ENCODE measurements around the gene ZMYM3. TPM values are rescaled to one million over a fixed set of nuclear protein-coding genes. Genes with fewer than 3 reads are reported as not detected.
"Not testable (repeated sequence)": the region's sequence is repeated elsewhere in the genome, so short reads cannot be mapped to it uniquely, and the experiment has no call there.

ZMYM3 gene
- polyA plus RNA-seq, 4 donors: 3.5 to 33.6 (median 5.7) TPM

DNA sequence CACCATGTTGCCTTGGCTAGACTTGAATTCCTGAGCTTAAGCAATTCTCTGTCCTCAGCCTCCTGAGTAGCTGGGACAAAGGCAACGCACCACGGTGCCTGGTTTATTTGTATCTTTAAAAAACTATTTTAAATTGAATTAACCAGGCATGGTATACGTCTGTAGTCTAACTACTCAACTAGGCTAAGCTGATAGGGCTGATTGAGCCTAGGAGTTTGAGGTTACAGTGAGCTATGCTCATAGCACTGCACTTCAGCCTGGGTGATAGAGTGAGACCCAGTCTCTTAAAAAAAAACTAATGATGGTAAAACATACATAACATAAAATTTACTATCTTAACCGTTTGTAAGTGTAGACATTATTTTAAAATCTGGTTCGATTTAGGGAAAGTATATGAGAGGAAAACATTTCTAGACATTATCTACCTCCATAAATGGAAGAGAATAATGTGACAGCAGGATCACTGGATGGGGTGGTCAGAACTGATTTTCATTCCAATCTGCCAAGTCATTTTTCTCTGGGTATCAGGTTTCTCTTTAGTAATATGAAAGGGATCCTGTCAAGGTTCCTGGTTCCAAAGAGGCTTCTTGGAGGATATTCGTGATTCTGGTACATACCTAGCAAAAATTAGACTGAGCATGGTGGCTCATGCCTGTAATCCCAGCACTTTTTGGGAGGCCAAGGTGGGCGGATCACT lies 38.9 kb upstream of the ZMYM3 start:
- whole genome bisulfite sequencing, 3 donors: 83 to 91% (median 89%) methylated on average over 7 of the region's 7 CpGs

DNA sequence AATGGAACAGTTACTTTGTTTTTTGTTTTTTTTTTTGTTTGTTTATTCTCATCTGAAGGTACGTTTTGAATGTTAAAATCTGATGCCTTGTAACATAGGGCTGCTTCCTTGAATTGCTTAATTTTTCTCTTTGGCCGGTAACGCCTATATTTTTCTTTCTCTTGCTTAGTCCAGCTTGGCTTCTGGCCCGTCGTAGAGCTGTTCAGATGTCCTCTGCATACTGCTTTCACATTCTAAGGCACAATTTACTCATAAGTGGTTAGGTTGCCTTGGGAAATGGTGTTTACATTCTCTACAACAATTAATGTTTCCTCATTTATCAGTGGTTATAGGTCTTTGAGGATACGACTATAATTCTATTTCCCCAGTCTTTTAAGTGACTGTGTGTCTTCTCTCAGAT lies 37.4 kb upstream of the ZMYM3 start:
- Histone ChIP-seq H3K9me3 (ENCODE audit: control insufficient read depth in 2 of 2, insufficient read depth in 1 of 2, low read depth in 1 of 2, low read length in 1 of 2) (no peaks in the 10 kb centered on the region), H3K36me3 (ENCODE audit: control insufficient read depth in 3 of 3, insufficient read depth in 2 of 3, low read depth in 1 of 3, low read length in 3 of 3) (peaks cover 2 to 49% (median 3%) of the 10 kb centered on the region in 3 donors), H3K27me3 (ENCODE audit: control insufficient read depth in 3 of 3, insufficient read depth in 3 of 3, low read length in 3 of 3) (no peaks in the 10 kb centered on the region), H3K27ac (ENCODE audit: low read depth in 1 of 3, low read length in 2 of 3) (no peak overlapping the region), H3K4me1 (ENCODE audit: control insufficient read depth in 3 of 3, insufficient read depth in 2 of 3, low read depth in 1 of 3, low read length in 2 of 3) (no peaks in the 10 kb centered on the region), H3K4me3 (ENCODE audit: low read depth in 1 of 3, low read length in 3 of 3) (no peak overlapping the region)
- FAIRE-seq (no peak), DNase-seq (no peak)
- 55 to 74% (median 71%) methylated on average over 6 of the region's 6 CpGs for WGBS, 3 donors

More for the DNA sequence above, 38.9 kb upstream of the ZMYM3 start:
- FAIRE-seq: no peak
- H3K4me1 ChIP-seq (ENCODE audit: control insufficient read depth in 3 of 3, insufficient read depth in 2 of 3, low read depth in 1 of 3, low read length in 2 of 3): no peaks in the 10 kb centered on the region
- no peaks in the 10 kb centered on the region for H3K9me3 ChIP-seq (ENCODE audit: control insufficient read depth in 2 of 2, insufficient read depth in 1 of 2, low read depth in 1 of 2, low read length in 1 of 2)
- DNase-seq: no peak
- H3K27me3 ChIP-seq (ENCODE audit: control insufficient read depth in 3 of 3, insufficient read depth in 3 of 3, low read length in 3 of 3): no peaks in the 10 kb centered on the region
- H3K27ac ChIP-seq (ENCODE audit: low read depth in 1 of 3, low read length in 2 of 3): no peak overlapping the region
- H3K36me3 ChIP-seq (ENCODE audit: control insufficient read depth in 3 of 3, insufficient read depth in 2 of 3, low read depth in 1 of 3, low read length in 3 of 3): peaks cover 4 to 50% (median 5%) of the 10 kb centered on the region in 3 donors
- H3K4me3 ChIP-seq (ENCODE audit: low read depth in 1 of 3, low read length in 3 of 3): no peak overlapping the region

DNA sequence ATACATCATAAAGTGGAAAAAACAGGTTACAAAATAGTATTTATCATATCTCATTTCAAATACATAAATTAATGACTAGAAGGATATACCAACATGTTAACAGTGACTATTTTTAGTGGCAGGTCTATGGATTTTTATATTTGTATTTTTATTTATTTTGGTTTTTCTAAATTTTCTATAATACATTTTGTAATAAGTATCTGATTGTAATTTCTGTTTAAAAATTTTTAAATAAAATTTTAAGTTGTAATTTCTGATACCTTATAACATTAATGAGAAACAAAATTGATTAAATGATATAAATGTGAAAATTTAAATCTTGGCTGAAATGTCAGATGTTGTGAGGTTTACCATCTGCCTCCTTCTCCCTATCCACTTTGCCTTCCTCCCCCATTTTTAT lies 32.0 kb upstream of the ZMYM3 start:
- FAIRE-seq: no peak

DNA sequence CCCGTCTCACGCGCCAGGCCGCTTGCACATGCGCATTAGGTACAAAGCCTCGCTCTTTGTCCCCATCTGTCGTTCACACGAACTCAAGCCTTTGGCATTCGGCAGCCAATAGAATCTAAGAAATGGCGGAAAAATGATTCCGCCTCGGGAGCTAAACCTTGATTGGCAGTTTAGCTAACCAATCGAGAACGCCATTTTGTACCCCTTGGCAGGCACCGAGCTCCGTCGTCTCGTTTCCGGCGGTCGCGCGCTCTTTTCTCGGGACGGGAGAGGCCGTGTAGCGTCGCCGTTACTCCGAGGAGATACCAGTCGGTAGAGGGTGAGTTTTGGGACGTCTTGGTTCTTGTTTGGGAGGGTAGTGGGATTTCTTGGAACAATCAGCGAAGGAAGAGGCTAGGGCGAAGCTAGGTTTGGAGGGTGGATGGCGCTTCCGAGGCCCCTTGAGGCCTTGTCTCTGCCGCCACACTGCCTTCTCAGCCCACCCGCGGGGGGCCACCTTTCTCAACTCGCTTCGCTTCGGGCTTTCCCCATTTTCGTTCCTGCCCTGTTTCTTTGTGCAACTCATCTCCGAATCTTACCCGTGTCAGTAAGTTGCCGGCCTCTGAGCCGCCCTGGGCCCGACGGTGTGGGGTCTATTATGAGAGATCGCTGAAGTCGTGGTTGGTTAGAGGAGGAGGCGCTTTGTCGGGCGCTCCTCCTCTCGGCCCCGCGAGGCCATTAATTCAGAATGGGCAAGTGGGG lies 29.6 kb upstream of the ZMYM3 start, which contains the start of gene NONO:
TSS of gene NONO (plus strand) at position 233 of the 741 bp plus-strand sequence. CDS start 7,003 bp downstream, outside the sequence.
- Histone ChIP-seq H3K27ac (ENCODE audit: low read depth in 1 of 3, low read length in 2 of 3) (peak within 1 kb of the TSS; percentile 57 to 97 (median 95)), H3K27me3 (ENCODE audit: control insufficient read depth in 3 of 3, insufficient read depth in 3 of 3, low read length in 3 of 3) (no peaks in the 10 kb centered on the region), H3K36me3 (ENCODE audit: control insufficient read depth in 3 of 3, insufficient read depth in 2 of 3, low read depth in 1 of 3, low read length in 3 of 3) (peaks cover 0 to 6% (median 0%) of the 10 kb centered on the region in 3 donors), H3K4me3 (ENCODE audit: low read depth in 1 of 3, low read length in 3 of 3) (peak within 1 kb of the TSS; percentile 45 to 94 (median 59)), H3K4me1 (ENCODE audit: control insufficient read depth in 3 of 3, insufficient read depth in 2 of 3, low read depth in 1 of 3, low read length in 2 of 3) (no peaks in the 10 kb centered on the region), H3K9me3 (ENCODE audit: control insufficient read depth in 2 of 2, insufficient read depth in 1 of 2, low read depth in 1 of 2, low read length in 1 of 2) (no peaks in the 10 kb centered on the region)
- no peak for FAIRE-seq
- DNase-seq: peak; percentile 96 to 98
- whole genome bisulfite sequencing, 3 donors: 0 to 32% (median 9%) methylated on average over 44 to 57 of the region's 57 CpGs

More for the DNA sequence above, 32.0 kb upstream of the ZMYM3 start:
- H3K27me3 ChIP-seq (ENCODE audit: control insufficient read depth in 3 of 3, insufficient read depth in 3 of 3, low read length in 3 of 3): no peaks in the 10 kb centered on the region
- no peaks in the 10 kb centered on the region for H3K9me3 ChIP-seq (ENCODE audit: control insufficient read depth in 2 of 2, insufficient read depth in 1 of 2, low read depth in 1 of 2, low read length in 1 of 2)
- peak overlapping the region in 1 of 3 donors; percentile 3 for H3K4me3 ChIP-seq (ENCODE audit: low read depth in 1 of 3, low read length in 3 of 3)
- no peak overlapping the region for H3K27ac ChIP-seq (ENCODE audit: low read depth in 1 of 3, low read length in 2 of 3)
- H3K36me3 ChIP-seq (ENCODE audit: control insufficient read depth in 3 of 3, insufficient read depth in 2 of 3, low read depth in 1 of 3, low read length in 3 of 3): peaks cover 0 to 15% (median 0%) of the 10 kb centered on the region in 3 donors
- DNase-seq: no peak
- no peaks in the 10 kb centered on the region for H3K4me1 ChIP-seq (ENCODE audit: control insufficient read depth in 3 of 3, insufficient read depth in 2 of 3, low read depth in 1 of 3, low read length in 2 of 3)

DNA sequence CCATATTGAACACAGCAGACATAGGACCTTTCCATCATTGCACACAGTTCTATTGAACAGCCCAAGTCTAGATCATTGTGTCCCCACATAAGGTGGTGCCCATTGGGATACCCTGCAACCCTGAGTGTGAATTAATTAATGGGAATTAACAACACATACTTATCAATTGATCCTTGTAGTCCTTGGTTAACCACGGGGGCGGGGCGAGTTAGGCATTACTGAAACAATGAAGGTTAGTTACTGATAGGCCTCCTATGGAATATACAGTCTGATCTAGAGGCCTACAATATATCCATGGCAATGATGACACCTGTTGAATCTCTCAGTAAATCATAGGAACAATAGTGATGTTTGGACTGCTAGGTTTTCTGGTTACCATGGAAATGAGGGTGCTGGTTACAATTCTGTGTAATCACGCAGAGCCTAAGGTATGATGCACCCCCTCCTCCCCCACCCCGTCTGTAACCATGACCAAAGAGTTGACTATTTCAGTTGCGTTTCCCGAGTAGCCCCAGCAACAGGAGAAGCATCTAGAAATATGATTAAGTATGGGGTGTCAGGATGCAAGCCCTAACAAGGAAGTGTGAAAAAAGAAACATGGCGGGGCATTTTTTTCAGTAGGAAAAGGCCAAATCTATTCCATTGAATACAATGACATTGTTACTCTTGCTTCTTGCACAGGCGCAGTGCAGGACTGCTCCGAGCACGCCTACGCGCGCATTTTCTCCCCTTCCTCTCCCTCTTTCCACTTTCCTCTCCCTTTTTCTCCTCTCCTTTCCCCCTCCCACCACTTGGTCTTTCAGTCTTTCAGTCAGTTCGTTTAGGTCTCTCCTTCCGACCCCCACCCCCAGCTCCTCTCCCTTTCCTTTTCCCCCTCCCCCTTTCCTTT lies 28.8 kb upstream of the ZMYM3 start:
- H3K9me3 ChIP-seq (ENCODE audit: control insufficient read depth in 2 of 2, insufficient read depth in 1 of 2, low read depth in 1 of 2, low read length in 1 of 2): no peaks in the 10 kb centered on the region
- WGBS, 3 donors: 18 to 44% (median 19%) methylated on average over 16 of the region's 16 CpGs
- no peaks in the 10 kb centered on the region for H3K27me3 ChIP-seq (ENCODE audit: control insufficient read depth in 3 of 3, insufficient read depth in 3 of 3, low read length in 3 of 3)
- DNase-seq: peak in 1 of 2 donors; percentile 7
- no peak for FAIRE-seq
- peak overlapping the region; percentile 15 to 48 (median 43) for H3K4me3 ChIP-seq (ENCODE audit: low read depth in 1 of 3, low read length in 3 of 3)
- H3K4me1 ChIP-seq (ENCODE audit: control insufficient read depth in 3 of 3, insufficient read depth in 2 of 3, low read depth in 1 of 3, low read length in 2 of 3): no peaks in the 10 kb centered on the region
- H3K36me3 ChIP-seq (ENCODE audit: control insufficient read depth in 3 of 3, insufficient read depth in 2 of 3, low read depth in 1 of 3, low read length in 3 of 3): peaks cover 0 to 6% (median 0%) of the 10 kb centered on the region in 3 donors
- peak overlapping the region in 2 of 3 donors; percentile 85 to 95 for H3K27ac ChIP-seq (ENCODE audit: low read depth in 1 of 3, low read length in 2 of 3)

DNA sequence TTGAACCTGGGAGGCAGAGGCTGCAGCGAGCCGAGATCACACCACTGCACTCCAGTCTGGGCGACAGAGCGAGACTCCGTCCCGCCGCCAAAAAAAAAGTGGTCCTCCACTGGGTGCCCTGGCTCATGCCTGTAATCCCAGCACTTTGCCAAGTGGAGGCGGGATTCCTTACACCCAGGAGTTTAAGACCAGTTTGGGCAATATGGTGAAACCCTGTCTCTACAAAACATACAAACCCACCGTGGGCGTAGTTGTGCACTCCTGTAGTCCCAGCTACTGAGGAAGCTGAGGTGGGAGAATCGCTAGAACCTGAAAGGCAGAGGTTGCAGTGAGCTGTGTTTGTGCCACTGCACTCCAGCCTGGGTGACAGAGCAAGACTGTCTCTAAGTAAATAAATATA lies 27.4 kb upstream of the ZMYM3 start:
- not testable (repeated sequence) for H3K27ac ChIP-seq (ENCODE audit: low read depth in 1 of 3, low read length in 2 of 3); H3K4me3 ChIP-seq (ENCODE audit: low read depth in 1 of 3, low read length in 3 of 3); H3K27me3 ChIP-seq (ENCODE audit: control insufficient read depth in 3 of 3, insufficient read depth in 3 of 3, low read length in 3 of 3); DNase-seq; H3K36me3 ChIP-seq (ENCODE audit: control insufficient read depth in 3 of 3, insufficient read depth in 2 of 3, low read depth in 1 of 3, low read length in 3 of 3); H3K4me1 ChIP-seq (ENCODE audit: control insufficient read depth in 3 of 3, insufficient read depth in 2 of 3, low read depth in 1 of 3, low read length in 2 of 3); H3K9me3 ChIP-seq (ENCODE audit: control insufficient read depth in 2 of 2, insufficient read depth in 1 of 2, low read depth in 1 of 2, low read length in 1 of 2); FAIRE-seq
- WGBS, 3 donors: 94 to 97% (median 96%) methylated on average over 11 of the region's 11 CpGs

DNA sequence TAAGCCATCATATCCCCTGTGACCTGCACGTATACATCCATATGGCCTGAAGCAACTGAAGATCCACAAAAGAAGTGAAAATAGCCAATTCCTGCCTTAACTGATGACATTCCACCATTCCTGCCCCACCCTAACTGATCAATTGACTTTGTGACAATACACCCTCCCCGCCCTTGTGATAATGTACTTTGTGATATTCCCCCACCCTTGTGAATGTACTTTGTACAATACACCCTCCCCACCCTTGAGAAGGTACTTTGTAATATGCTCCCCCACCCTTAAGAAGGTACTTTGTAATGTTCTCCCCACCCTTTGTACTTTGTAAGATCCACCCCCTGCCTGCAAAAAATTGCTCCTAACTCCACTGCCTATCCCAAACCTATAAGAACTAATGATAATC lies 18.4 kb upstream of the ZMYM3 start:
- peak in 1 of 2 donors; percentile 7 for DNase-seq
- not testable (repeated sequence) for H3K27ac ChIP-seq (ENCODE audit: low read depth in 1 of 3, low read length in 2 of 3); H3K4me1 ChIP-seq (ENCODE audit: control insufficient read depth in 3 of 3, insufficient read depth in 2 of 3, low read depth in 1 of 3, low read length in 2 of 3); H3K4me3 ChIP-seq (ENCODE audit: low read depth in 1 of 3, low read length in 3 of 3); H3K27me3 ChIP-seq (ENCODE audit: control insufficient read depth in 3 of 3, insufficient read depth in 3 of 3, low read length in 3 of 3); FAIRE-seq; H3K9me3 ChIP-seq (ENCODE audit: control insufficient read depth in 2 of 2, insufficient read depth in 1 of 2, low read depth in 1 of 2, low read length in 1 of 2); H3K36me3 ChIP-seq (ENCODE audit: control insufficient read depth in 3 of 3, insufficient read depth in 2 of 3, low read depth in 1 of 3, low read length in 3 of 3)
- 51 to 76% (median 71%) methylated on average over 2 of the region's 2 CpGs for WGBS, 3 donors

DNA sequence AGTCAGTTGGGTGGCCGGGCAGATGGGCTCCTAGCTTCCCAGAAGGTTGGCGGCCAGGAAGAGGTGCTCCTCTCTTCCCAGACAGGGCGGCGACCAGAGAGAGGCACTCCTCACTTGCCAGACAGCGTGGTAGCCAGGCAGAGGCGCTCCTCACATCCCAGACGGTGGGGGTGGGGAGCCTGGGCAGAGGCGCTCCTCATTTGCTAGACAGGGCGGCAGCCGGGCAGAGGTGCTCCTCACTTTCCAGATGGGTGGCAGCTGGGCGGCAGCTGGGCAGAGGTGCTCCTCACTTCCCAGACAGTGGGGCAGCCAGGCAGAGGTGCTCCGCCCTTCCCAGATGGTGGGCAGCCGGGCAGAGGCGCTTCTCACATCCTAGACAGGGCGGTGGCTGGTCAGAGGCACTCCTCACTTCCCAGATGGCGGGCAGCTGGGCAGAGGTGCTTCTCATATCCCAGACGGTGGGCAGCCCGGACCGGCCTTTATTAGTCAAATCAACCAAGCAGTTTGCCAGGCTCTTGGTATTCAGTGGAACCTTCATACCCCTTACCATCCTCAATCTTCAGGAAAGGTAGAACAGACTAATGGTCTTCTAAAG lies 16.0 kb upstream of the ZMYM3 start:
- 89 to 97% (median 89%) methylated on average over 15 to 19 of the region's 19 CpGs for WGBS, 3 donors
- H3K9me3 ChIP-seq (ENCODE audit: control insufficient read depth in 2 of 2, insufficient read depth in 1 of 2, low read depth in 1 of 2, low read length in 1 of 2): no peaks in the 10 kb centered on the region
- no peaks in the 10 kb centered on the region for H3K36me3 ChIP-seq (ENCODE audit: control insufficient read depth in 3 of 3, insufficient read depth in 2 of 3, low read depth in 1 of 3, low read length in 3 of 3)
- DNase-seq (no peak), FAIRE-seq (no peak)
- H3K27ac ChIP-seq (ENCODE audit: low read depth in 1 of 3, low read length in 2 of 3): no peak overlapping the region
- H3K4me3 ChIP-seq (ENCODE audit: low read depth in 1 of 3, low read length in 3 of 3): no peak overlapping the region
- no peaks in the 10 kb centered on the region for H3K27me3 ChIP-seq (ENCODE audit: control insufficient read depth in 3 of 3, insufficient read depth in 3 of 3, low read length in 3 of 3)
- no peaks in the 10 kb centered on the region for H3K4me1 ChIP-seq (ENCODE audit: control insufficient read depth in 3 of 3, insufficient read depth in 2 of 3, low read depth in 1 of 3, low read length in 2 of 3)
